GM10266 (cell line): ENCODE results near the gene TYR.

ENCODE experiments used
- DNase-seq: peaks from one replicate; pipeline ENCODE4 v3.0.0; 2012; ENCODE audit errors: extremely low spot score
- CTCF ChIP-seq: IDR thresholded peaks from 2 replicates; pipeline ENCODE4 v1.5.1; 2012; ENCODE audit warnings: mild to moderate bottlenecking, low read depth; ENCODE audit not compliant: control insufficient read depth, insufficient read depth; ENCODE audit errors: missing control alignments

Gene TYR

DNA sequence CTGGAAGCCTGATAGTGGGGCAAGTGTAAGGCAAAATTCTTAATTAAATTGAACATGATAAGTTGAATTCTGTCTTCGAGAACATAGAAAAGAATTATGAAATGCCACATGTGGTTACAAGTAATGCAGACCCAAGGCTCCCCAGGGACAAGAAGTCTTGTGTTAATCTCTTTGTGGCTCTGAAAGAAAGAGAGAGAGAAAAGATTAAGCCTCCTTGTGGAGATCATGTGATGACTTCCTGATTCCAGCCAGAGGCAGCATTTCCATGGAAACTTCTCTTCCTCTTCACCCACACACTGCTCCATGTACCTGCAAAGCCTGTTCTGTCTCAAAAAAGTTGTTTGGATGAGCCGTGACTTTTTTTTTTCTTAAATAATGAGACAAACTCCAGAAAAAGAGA is 1.9 kb upstream of the TYR start:
- no peak for TF ChIP-seq CTCF
- DNase-seq: no peak

- no peak for TF ChIP-seq CTCF
Measured at GRCh38 chr11:89176938-89177337, 737 bp upstream of the TYR start.

DNA sequence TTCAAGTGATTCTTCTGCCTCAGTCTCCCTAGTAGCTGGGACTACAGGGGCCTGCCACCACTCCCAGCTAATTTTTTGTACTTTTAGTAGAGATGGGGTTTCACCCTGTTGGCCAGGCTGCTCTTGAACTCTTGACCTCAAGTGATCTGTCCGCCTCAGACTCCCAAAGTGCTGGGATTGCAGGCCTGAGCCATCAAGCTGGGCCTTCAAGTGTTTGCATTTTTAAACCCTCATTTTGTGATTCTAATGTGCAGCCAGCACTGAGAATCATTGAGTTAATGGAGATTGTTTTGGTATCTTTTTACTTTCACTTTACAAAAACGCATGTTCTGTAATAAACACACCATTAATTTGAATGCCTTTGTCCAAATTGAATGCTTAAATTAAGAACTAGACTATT is 3.4 kb downstream of the TYR start:
- no peak for TF ChIP-seq CTCF
- no peak for DNase-seq

More at GRCh38 chr11:89176938-89177337, 737 bp upstream of the TYR start:
- no peak for DNase-seq

DNA sequence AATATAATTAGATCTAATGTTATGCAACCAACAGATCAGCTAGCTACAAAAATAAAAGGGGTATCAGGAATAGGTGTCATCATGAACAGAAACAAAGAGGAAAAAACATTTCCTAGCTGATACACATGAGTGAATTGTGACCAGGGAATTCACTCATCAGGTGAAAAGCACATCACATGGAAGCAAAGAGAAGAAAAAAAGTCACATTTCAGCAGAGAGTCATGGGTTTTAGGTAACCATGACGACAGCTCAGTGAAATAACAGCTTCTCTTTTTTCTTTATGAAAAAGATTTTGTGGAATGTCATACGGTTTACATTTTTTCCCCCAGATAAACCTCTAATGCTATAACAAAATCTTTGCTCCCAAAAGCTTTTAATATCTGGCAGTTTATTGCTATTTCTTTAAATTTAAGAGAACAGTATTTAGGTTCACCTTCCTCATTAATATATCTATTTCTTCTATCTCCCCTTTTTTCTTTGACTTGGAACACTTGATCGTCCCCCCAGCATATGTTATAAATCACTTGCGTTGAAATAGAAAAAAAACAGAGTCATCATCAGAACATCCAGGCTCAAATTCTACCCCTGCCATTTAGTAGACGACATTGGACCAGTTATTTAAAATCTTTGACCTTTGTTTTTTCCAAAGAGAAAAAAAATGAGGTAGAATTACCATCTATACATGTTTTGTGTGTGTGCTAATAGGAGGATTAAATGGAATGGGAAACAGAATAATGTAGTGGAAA is 5.3 kb downstream of the TYR start:
- no peak for TF ChIP-seq CTCF
- DNase-seq: no peak

- no peak for DNase-seq
- no peak for TF ChIP-seq CTCF
Measured at GRCh38 chr11:89184021-89184420, 6.3 kb downstream of the TYR start.

DNA sequence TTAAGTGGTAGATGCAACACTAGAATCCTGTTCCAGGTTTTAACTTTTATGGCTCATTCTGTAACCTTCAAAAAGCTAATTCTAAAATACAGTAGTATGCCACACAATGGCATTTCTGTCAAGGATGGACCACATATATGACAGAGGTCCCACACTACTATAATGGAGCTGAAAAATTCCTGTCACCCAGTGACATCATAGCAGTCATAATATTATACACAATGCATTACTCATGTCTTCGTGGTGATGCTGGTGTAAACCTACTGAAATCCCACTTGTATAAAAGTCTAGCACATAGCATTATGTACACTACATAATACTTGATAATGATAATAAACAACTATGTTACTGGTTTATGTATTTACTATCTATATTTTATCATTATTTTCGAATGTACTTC is 12.1 kb downstream of the TYR start:
- no peak for DNase-seq
- TF ChIP-seq CTCF: no peak

DNA sequence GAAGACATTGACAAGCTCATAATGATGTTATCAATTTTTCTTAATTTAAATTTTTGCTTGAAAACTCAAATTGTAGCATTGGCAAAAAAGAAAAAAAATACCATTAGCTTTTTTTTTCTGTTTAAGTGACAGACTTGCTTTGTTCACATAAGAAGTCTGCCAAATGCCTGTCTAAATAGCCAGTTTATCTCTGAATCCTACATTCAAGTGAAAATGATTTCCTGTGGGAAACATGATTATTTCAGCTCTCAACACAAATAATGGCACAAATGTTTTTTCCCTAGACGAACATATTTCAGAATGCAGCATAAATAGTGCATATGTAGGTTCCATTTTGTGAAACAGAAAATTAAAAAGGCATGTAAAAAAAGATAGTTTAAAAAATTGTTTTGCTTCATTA is 23.5 kb downstream of the TYR start:
- no peak for TF ChIP-seq CTCF
- no peak for DNase-seq
